Neural cell (in vitro differentiated cells): Measurements from ENCODE around the gene FNDC3B.

ENCODE experiments used
- EP300 ChIP-seq: fragments of 450-650 bp; conservative IDR thresholded peaks from 2 replicates; pipeline ENCODE4 v1.6.1; 2014; ENCODE audit warnings: antibody characterized with exemption, mild to moderate bottlenecking, moderate library complexity; ENCODE audit not compliant: poor library complexity, severe bottlenecking
- EZH2 ChIP-seq: fragments of 200-600, 300-800 bp; shearing (Covaris generic), sonication (generic); IDR thresholded peaks from 2 replicates; pipeline ENCODE4 v1.6.1; 2014; ENCODE audit warnings: antibody characterized with exemption, low read length, borderline replicate concordance, mild to moderate bottlenecking; ENCODE audit not compliant: insufficient read depth, poor library complexity, severe bottlenecking
- POLR2AphosphoS5 ChIP-seq: IDR thresholded peaks from 2 replicates; pipeline ENCODE4 v1.6.1; 2012
- RAD21 ChIP-seq: fragments of 450-650 bp; conservative IDR thresholded peaks from 2 replicates; pipeline ENCODE4 v1.6.1; 2014; ENCODE audit warnings: antibody characterized with exemption, mild to moderate bottlenecking, moderate library complexity
- SMC3 ChIP-seq: fragments of 450-650 bp; conservative IDR thresholded peaks from 2 replicates; pipeline ENCODE4 v1.6.1; 2014; ENCODE audit warnings: antibody characterized with exemption, mild to moderate bottlenecking, moderate library complexity; ENCODE audit not compliant: poor library complexity
- TAF1 ChIP-seq: IDR thresholded peaks from 2 replicates; pipeline ENCODE4 v1.6.1; 2012; ENCODE audit warnings: low read depth
- TF ChIP-seq, protein P1 (sequence below): fragments of 450-650 bp; IDR thresholded peaks from 2 replicates; pipeline ENCODE4 v1.5.1; 2014; ENCODE audit warnings: antibody characterized with exemption, mild to moderate bottlenecking, moderate library complexity; ENCODE audit not compliant: poor library complexity, severe bottlenecking
- TF ChIP-seq, protein P2 (sequence below): IDR thresholded peaks from 2 replicates; pipeline ENCODE4 v1.6.1; 2012; ENCODE audit warnings: borderline replicate concordance

DNA sequence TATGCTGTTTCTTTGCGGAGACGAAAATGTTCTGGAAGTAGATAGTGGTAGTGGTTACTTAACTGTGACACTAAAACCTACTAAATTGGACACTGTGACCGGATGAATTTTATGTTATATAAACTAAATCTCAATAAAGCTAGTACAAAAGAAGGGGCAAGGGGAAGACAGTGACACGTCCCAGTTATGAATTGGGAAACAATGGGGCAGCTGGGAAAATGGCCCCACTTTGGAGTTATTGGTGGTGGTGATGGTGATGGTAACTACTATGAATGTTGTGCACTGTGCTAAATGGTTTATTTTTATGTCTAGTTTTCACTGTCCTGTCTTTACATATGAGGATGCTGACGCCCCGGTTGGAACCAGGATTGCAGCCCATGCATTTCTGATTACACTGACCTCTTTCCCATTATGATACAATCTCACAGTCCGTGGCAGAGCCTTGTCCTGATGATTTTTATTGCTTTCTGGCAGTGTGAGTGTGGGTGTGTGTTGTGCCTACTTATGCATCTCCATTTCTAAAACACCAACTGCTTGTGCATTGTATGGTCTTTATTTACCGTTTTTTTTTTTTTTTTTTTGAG, 192.0 kb downstream of the FNDC3B start:
- TF ChIP-seq, protein P1, sequence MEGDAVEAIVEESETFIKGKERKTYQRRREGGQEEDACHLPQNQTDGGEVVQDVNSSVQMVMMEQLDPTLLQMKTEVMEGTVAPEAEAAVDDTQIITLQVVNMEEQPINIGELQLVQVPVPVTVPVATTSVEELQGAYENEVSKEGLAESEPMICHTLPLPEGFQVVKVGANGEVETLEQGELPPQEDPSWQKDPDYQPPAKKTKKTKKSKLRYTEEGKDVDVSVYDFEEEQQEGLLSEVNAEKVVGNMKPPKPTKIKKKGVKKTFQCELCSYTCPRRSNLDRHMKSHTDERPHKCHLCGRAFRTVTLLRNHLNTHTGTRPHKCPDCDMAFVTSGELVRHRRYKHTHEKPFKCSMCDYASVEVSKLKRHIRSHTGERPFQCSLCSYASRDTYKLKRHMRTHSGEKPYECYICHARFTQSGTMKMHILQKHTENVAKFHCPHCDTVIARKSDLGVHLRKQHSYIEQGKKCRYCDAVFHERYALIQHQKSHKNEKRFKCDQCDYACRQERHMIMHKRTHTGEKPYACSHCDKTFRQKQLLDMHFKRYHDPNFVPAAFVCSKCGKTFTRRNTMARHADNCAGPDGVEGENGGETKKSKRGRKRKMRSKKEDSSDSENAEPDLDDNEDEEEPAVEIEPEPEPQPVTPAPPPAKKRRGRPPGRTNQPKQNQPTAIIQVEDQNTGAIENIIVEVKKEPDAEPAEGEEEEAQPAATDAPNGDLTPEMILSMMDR, result no peak
- TF ChIP-seq EZH2 (no peak), RAD21 (no peak), POLR2AphosphoS5 (no peak), SMC3 (no peak), TAF1 (no peak), EP300 (no peak)
- TF ChIP-seq, protein P2, sequence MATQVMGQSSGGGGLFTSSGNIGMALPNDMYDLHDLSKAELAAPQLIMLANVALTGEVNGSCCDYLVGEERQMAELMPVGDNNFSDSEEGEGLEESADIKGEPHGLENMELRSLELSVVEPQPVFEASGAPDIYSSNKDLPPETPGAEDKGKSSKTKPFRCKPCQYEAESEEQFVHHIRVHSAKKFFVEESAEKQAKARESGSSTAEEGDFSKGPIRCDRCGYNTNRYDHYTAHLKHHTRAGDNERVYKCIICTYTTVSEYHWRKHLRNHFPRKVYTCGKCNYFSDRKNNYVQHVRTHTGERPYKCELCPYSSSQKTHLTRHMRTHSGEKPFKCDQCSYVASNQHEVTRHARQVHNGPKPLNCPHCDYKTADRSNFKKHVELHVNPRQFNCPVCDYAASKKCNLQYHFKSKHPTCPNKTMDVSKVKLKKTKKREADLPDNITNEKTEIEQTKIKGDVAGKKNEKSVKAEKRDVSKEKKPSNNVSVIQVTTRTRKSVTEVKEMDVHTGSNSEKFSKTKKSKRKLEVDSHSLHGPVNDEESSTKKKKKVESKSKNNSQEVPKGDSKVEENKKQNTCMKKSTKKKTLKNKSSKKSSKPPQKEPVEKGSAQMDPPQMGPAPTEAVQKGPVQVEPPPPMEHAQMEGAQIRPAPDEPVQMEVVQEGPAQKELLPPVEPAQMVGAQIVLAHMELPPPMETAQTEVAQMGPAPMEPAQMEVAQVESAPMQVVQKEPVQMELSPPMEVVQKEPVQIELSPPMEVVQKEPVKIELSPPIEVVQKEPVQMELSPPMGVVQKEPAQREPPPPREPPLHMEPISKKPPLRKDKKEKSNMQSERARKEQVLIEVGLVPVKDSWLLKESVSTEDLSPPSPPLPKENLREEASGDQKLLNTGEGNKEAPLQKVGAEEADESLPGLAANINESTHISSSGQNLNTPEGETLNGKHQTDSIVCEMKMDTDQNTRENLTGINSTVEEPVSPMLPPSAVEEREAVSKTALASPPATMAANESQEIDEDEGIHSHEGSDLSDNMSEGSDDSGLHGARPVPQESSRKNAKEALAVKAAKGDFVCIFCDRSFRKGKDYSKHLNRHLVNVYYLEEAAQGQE, result no peak
